Skeletal muscle cell (primary cell): ENCODE measurements around the gene MYZAP.

ENCODE experiments used
- DNase-seq: peaks from one replicate; pipeline ENCODE4 v3.0.0-alpha.2; 2010; ENCODE audit warnings: low read depth
- H3K4me3 ChIP-seq: 2 replicates; pipeline ENCODE4 v1.5.1; 2011; ENCODE audit warnings: low read depth, mild to moderate bottlenecking, control low read depth, low read length, moderate library complexity

Gene MYZAP

GRCh38 chr15:57649138-57649537, 57.4 kb downstream of the MYZAP start:
- no peak overlapping the region for H3K4me3 ChIP-seq
- DNase-seq, result peak; percentile 5

GRCh38 chr15:57651445-57651844, 59.7 kb downstream of the MYZAP start:
- H3K4me3 ChIP-seq, result no peak overlapping the region
- DNase-seq, result no peak

- no peak overlapping the region for H3K4me3 ChIP-seq
- no peak for DNase-seq
Observed at GRCh38 chr15:57652481-57652880, 60.8 kb downstream of the MYZAP start.

- peak; percentile 60 for DNase-seq
- no peak overlapping the region for H3K4me3 ChIP-seq
Observed at GRCh38 chr15:57654153-57654852, 62.6 kb downstream of the MYZAP start.

GRCh38 chr15:57655053-57655452, 63.3 kb downstream of the MYZAP start:
- no peak for DNase-seq
- H3K4me3 ChIP-seq, result no peak overlapping the region

- no peak overlapping the region for H3K4me3 ChIP-seq
- no peak for DNase-seq
Observed at GRCh38 chr15:57655809-57656208, 64.1 kb downstream of the MYZAP start.

- DNase-seq, result no peak
Observed at GRCh38 chr15:57656434-57656833, 64.7 kb downstream of the MYZAP start.

GRCh38 chr15:57657619-57658018, 65.9 kb downstream of the MYZAP start:
- DNase-seq, result no peak
- no peak overlapping the region for H3K4me3 ChIP-seq

More at GRCh38 chr15:57656434-57656833, 64.7 kb downstream of the MYZAP start:
- no peak overlapping the region for H3K4me3 ChIP-seq

GRCh38 chr15:57662091-57662744, 70.5 kb downstream of the MYZAP start:
- no peak for DNase-seq

GRCh38 chr15:57662802-57663201, 71.1 kb downstream of the MYZAP start:
- no peak for DNase-seq
- no peak overlapping the region for H3K4me3 ChIP-seq

More at GRCh38 chr15:57662091-57662744, 70.5 kb downstream of the MYZAP start:
- H3K4me3 ChIP-seq, result no peak overlapping the region

GRCh38 chr15:57663262-57663661, 71.6 kb downstream of the MYZAP start:
- H3K4me3 ChIP-seq, result no peak overlapping the region
- DNase-seq, result no peak

GRCh38 chr15:57665194-57665593, 73.5 kb downstream of the MYZAP start:
- H3K4me3 ChIP-seq, result no peak overlapping the region
- DNase-seq, result no peak

- DNase-seq, result no peak
- no peak overlapping the region for H3K4me3 ChIP-seq
Observed at GRCh38 chr15:57665939-57666338, 74.2 kb downstream of the MYZAP start.

GRCh38 chr15:57667171-57667849, 75.6 kb downstream of the MYZAP start:
- H3K4me3 ChIP-seq, result no peak overlapping the region
- DNase-seq, result peak; percentile 31

- H3K4me3 ChIP-seq, result no peak overlapping the region
Observed at GRCh38 chr15:57668016-57668415, 76.3 kb downstream of the MYZAP start.

GRCh38 chr15:57671636-57672035, 79.9 kb downstream of the MYZAP start:
- no peak overlapping the region for H3K4me3 ChIP-seq
- DNase-seq, result no peak

More at GRCh38 chr15:57668016-57668415, 76.3 kb downstream of the MYZAP start:
- DNase-seq, result no peak

- no peak for DNase-seq
- no peak overlapping the region for H3K4me3 ChIP-seq
Observed at GRCh38 chr15:57675481-57676181, 83.9 kb downstream of the MYZAP start.

- H3K4me3 ChIP-seq, result no peak overlapping the region
- DNase-seq, result no peak
Observed at GRCh38 chr15:57676585-57676984, 84.9 kb downstream of the MYZAP start.

GRCh38 chr15:57677204-57677603, 85.5 kb downstream of the MYZAP start:
- DNase-seq, result no peak
- H3K4me3 ChIP-seq, result no peak overlapping the region

- H3K4me3 ChIP-seq, result no peak overlapping the region
- DNase-seq, result peak; percentile 50
Observed at GRCh38 chr15:57680021-57680420, 88.3 kb downstream of the MYZAP start.
